Kidney capillary endothelial cell (primary cell): ENCODE measurements around the gene RHOA.
"Not testable (repeated sequence)": the region's sequence is repeated elsewhere in the genome, so short reads cannot be mapped to it uniquely, and the experiment has no call there.

Experiments
- DNase-seq: peaks from one replicate; pipeline ENCODE4 v3.0.0-alpha.2; 2018; ENCODE audit warnings: low spot score

RHOA gene

GRCh38 chr3:49411535-49411967 is 225 bp downstream of the RHOA start:
- no peak for DNase-seq

- no peak for DNase-seq
These were observed 786 bp downstream of the RHOA start for GRCh38 chr3:49410846-49411534.

GRCh38 chr3:49410066-49410845 is 1.5 kb downstream of the RHOA start:
- DNase-seq = no peak

DNA sequence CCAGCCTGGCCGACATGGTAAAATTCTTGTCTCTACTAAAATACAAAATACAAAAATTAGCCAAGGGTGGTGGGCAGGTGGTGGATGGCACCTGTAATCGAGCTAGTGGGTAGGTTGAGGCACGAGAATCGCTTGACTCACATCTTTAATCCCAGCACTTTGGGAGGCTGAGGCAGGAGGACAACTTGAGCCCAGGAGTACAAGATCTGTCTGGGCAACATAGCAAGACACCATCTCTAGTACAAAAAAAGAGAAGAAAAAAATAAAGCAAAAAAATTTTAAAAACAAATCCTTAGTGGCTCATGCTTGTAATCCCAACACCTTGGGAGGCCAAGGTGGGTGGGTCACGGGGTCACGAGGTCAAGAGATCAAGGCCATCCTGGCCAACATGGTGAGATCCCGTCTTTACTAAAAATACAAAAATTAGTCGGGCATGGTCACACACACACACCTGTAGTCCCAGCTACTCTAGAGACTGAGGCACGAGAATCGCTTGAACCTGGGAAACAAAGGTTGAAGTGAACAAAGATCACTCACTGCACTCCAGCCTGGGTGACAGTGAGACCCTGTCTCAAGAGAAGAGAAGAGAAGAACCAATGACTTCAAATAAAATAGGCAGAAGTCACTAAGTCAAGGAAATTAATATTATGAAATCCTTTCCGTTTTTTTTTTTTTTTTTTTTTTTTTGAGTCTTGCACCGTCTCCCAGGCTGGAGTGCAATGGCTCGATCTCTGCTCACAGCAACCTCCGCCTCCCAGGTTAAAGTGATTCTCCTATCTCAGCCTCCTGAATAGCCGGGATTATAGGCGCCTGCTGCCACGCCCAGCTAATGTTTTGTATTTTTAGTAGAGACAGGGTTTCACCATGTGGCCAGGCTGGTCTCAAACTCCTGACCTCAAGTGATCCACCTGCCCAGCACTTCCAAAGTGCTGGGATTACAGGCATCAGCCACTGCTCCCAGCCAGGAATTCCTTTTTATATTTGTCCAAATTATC is 4.9 kb downstream of the RHOA start:
- no peak for DNase-seq

DNA sequence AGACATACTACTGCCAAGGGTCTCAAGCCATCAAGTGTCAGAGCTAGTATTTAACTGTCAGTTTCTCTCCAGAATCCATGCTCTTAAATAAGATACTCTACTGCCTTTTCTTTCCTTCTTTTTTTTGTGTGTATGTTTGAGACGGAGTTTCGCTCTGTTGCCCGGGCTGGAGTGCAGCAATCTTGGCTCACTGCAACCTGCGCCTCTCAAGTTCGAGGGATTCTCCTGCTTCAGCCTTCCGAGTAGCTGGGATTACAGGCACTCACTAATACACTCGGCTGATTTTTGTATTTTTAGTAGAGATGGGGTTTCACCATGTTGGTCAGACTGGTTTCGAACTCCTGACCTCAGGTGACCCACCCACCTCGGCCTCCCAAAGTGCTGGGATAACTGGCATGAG is 6.2 kb downstream of the RHOA start:
- DNase-seq = not testable (repeated sequence)

DNA sequence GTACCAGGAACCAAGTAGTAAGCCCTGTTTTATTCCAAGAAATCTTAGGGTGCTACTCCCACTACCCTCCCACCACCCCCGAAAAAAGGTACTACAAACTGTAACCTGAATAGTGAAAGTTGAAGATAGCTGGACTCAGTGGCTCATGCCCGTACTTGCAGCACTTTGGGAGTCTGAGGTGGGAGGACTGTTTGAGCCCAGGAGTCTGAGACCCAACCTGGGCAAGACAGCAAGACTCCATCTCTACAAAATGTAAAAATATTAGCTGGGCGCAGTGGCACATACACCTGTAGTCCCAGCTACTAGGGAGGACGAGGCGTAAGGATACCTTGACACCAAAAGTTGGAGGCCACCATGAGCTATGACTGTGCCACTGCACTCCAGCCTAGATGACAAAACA is 7.9 kb downstream of the RHOA start:
- DNase-seq = no peak

DNA sequence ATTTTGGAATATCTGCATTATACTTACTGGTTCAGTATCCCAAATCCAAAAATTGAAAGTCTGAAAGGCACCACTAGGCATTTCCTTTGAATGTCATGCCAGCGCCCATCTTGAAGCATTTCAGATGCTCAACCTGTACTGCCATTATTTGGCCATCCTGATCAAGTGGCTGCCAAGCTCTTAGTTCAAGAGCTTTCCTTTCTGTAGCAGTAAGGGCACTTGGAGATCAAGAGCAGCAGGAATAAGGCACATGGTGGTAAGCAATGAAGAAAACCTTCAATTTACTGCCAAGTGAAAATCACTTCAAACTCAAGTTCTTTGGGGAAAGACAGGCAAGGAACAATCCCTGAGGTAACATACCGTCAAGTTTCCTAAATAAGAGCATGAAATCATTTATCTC is 10.0 kb downstream of the RHOA start:
- DNase-seq = no peak

GRCh38 chr3:49399461-49399860 is 12.3 kb downstream of the RHOA start:
- DNase-seq = no peak

GRCh38 chr3:49397470-49397869 is 14.3 kb downstream of the RHOA start:
- DNase-seq = no peak

- DNase-seq = not testable (repeated sequence)
These were observed 20.5 kb downstream of the RHOA start for GRCh38 chr3:49391310-49391709.

DNA sequence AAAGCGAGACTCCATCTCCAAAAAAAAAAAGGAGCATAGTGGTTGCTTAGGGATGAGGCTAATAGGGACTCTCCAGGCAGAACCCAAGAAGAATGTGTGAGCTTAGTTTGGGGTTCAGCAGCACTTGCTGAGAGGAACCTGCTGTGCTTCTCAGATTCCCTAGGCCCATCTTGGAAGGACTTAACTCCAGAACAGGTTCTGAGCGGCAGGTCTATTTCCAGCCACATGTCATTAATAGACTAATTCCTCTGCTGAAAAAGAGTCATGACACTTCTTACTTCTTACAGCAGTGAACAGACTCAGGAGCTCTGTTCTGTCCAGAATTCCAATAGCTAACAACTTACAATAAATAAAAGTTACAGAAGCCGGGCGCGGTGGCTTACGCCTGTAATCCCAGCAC is 22.5 kb downstream of the RHOA start:
- DNase-seq = no peak

- DNase-seq = peak; percentile 57
These were observed 23.4 kb downstream of the RHOA start for GRCh38 chr3:49388289-49388820.

DNA sequence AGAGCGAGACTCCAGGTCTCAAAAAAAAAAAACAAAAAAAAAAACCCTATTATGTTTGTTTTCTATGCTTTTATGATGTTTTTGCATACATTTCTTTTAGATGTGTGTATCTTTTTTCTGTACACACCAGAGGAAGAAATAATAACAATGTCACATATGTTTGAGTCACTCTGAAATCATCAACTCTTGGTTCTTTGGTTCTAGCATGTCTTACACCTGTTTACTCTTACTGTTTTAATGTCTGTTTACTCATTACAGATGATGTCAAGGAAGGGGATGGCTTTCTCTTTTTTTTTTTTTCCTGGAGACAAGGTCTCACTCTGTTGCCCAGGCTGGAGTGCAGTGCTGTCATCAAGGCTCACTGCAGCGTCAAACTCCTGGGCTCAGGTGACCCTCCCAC is 24.1 kb downstream of the RHOA start:
- DNase-seq = peak; percentile 52

GRCh38 chr3:49386056-49386756 is 25.6 kb downstream of the RHOA start:
- no peak for DNase-seq

DNA sequence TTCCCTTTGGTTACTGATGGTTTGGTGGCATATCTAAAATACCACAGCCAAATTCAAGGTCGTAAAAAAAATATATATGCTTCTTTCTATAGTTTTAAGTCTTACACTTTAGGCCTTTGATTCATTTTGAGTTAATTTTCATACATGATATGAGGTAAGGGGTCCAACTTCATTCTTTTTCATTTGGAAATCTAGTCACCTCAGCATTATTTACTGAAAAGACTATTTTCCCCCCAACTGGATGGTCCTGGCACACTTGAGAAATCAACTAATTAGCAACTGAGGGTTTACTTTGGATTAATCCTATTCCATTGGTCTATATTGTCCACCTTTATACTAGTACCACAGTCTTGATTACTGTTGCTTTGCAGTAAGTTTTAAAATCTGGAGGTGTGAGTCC is 26.2 kb downstream of the RHOA start:
- no peak for DNase-seq

DNA sequence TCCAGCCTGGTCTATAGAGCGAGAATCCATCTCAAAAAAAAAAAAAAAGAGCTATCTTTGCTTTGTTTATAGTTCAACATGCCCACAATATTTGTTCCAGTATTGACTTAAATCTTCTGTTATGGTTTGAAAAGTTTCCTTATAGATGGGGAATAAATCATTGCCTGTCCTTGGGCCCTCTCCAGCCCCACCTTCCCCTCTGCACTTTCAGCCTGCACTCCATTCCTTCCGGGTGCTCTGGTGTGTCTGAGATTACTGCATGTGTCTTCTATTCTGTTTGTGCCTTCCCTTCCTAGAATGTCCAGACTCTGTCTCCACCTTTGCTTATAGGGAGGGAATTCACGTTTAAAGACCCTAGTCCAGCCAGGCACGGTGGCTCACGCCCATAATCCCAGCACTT is 28.4 kb downstream of the RHOA start:
- no peak for DNase-seq

DNA sequence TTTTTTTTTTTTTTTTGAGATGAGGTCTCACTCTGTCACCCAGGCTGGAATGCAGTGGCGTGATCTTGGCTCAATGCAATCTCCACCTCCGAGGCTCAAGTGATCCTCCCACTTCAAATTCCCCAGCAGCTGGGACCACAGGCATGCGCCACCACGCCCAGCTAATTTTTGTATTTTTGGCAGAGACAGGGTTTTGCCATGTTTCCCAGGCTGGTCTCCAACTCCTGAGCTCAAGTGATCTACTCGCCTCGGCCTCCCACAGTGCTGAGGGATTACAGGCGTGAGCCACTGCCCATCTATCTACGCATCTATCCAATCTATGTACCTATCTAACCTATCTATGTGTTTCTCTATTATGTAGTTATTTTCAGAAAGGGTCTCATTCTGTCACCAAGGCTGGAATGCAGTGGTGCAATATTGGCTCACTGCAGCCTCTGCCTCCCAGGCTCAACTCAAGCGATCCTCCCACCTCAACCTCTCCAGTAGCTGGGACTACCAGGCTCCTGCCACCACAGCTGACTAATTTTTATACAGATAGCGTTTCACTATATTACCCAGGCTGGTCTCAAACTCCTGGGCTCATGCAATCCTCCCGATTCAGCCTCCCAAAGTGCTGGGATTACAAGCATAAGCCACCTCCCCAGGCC is 33.4 kb downstream of the RHOA start:
- DNase-seq = no peak

- no peak for DNase-seq
These were observed 34.3 kb downstream of the RHOA start for GRCh38 chr3:49377483-49377882.

GRCh38 chr3:49371946-49372345 is 39.8 kb downstream of the RHOA start:
- DNase-seq = no peak

- no peak for DNase-seq
These were observed 41.0 kb downstream of the RHOA start for GRCh38 chr3:49370585-49371290.
